ENCODE data around the gene S100PBP. TPM values are rescaled to one million over a fixed set of nuclear protein-coding genes. Genes with fewer than 3 reads are reported as not detected.
"Not testable (repeated sequence)": the region's sequence is repeated elsewhere in the genome, so short reads cannot be mapped to it uniquely, and the experiment has no call there.

Gene S100PBP
- total RNA-seq, 3 donors from 2014 or later (not counting 1 experiment from before 2014, with no cell fraction given): 84.5 to 114 (median 85.5) TPM

DNA sequence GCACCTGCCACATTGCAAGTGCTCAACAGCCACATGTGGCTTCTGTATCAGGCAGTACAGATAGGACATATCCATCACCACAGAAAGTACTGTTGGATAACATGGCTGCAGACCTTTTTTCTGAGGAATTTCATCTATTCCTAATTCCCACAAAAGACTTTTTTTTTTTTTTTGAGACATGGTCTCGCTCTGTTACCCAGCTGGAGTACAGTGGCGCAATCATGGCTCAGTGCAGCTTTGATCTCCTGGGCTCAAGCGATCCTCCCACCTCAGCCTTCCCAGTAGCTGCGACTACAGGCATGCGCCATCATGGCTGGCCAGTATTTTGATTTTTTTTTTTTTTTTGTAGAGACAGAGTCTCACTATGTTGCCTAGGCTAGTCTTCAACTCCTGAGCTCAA, 33.6 kb upstream of the S100PBP start:
- H3K4me3 ChIP-seq (ENCODE audit: low read length): no peak overlapping the region
- no peaks in the 10 kb centered on the region for H3K4me1 ChIP-seq (ENCODE audit: control insufficient read depth, insufficient read depth, low read length)
- DNase-seq: no peak
- H3K27me3 ChIP-seq (ENCODE audit: control insufficient read depth, insufficient read depth, low read length): no peaks in the 10 kb centered on the region
- H3K27ac Mint-ChIP-seq: peak overlapping the region in 1 of 2 donors; percentile 5
- peaks cover 0 to 3% of the 10 kb centered on the region in 2 donors for H3K4me1 Mint-ChIP-seq
- H3K27ac ChIP-seq (ENCODE audit: low read length): no peak overlapping the region
- WGBS (ENCODE audit: insufficient coverage): 100% methylated on average over 5 of the region's 5 CpGs
- no peak overlapping the region for H3K4me3 Mint-ChIP-seq
- peaks cover 15% of the 10 kb centered on the region for H3K36me3 Mint-ChIP-seq
- H3K9me3 ChIP-seq (ENCODE audit: control insufficient read depth, insufficient read depth, low read length): no peaks in the 10 kb centered on the region
- intact Hi-C loops (cut with micrococcal nuclease): no loop called here
- TF ChIP-seq, protein P1, sequence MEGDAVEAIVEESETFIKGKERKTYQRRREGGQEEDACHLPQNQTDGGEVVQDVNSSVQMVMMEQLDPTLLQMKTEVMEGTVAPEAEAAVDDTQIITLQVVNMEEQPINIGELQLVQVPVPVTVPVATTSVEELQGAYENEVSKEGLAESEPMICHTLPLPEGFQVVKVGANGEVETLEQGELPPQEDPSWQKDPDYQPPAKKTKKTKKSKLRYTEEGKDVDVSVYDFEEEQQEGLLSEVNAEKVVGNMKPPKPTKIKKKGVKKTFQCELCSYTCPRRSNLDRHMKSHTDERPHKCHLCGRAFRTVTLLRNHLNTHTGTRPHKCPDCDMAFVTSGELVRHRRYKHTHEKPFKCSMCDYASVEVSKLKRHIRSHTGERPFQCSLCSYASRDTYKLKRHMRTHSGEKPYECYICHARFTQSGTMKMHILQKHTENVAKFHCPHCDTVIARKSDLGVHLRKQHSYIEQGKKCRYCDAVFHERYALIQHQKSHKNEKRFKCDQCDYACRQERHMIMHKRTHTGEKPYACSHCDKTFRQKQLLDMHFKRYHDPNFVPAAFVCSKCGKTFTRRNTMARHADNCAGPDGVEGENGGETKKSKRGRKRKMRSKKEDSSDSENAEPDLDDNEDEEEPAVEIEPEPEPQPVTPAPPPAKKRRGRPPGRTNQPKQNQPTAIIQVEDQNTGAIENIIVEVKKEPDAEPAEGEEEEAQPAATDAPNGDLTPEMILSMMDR (IDR thresholded peaks at IDR 0.05): no peak
- H3K9me3 Mint-ChIP-seq: no peaks in the 10 kb centered on the region
- H3K27me3 Mint-ChIP-seq (ENCODE audit: low read depth in 2 of 2): no peaks in the 10 kb centered on the region
- ATAC-seq: no peak
- peaks cover 80% of the 10 kb centered on the region for H3K36me3 ChIP-seq (ENCODE audit: control insufficient read depth, insufficient read depth, low read length)

DNA sequence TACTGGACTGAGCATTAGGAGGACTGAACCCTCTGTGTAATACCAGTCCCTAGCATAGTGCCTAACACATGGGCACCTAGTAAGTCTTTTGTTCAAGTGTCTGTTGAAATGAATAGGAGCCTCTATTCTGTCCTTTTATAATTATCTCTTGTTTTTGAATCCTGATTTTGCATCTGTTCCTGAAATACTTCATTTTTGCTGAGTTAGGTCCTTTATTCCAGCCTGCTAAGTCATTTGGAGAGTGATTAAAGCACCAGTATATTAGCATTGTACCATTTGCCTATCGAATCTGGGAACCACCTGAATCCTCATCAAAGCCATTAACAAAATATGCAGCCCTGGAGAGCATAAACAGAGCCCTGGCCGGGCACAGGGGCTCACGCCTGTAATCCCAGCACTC, 32.6 kb upstream of the S100PBP start:
- Mint-ChIP-seq H3K36me3 (peaks cover 14% of the 10 kb centered on the region), H3K4me3 (no peak overlapping the region), H3K9me3 (no peaks in the 10 kb centered on the region), H3K27me3 (ENCODE audit: low read depth in 2 of 2) (no peaks in the 10 kb centered on the region), H3K27ac (peak overlapping the region; percentile 5 to 8), H3K4me1 (peaks cover 0 to 3% of the 10 kb centered on the region in 2 donors)
- Histone ChIP-seq H3K36me3 (ENCODE audit: control insufficient read depth, insufficient read depth, low read length) (peaks cover 76% of the 10 kb centered on the region), H3K27ac (ENCODE audit: low read length) (no peak overlapping the region), H3K27me3 (ENCODE audit: control insufficient read depth, insufficient read depth, low read length) (no peaks in the 10 kb centered on the region), H3K4me1 (ENCODE audit: control insufficient read depth, insufficient read depth, low read length) (no peaks in the 10 kb centered on the region), H3K9me3 (ENCODE audit: control insufficient read depth, insufficient read depth, low read length) (no peaks in the 10 kb centered on the region), H3K4me3 (ENCODE audit: low read length) (no peak overlapping the region)
- DNase-seq: no peak
- TF ChIP-seq, protein P1 (IDR thresholded peaks at IDR 0.05): no peak
- intact Hi-C loops (cut with micrococcal nuclease): no loop called here
- ATAC-seq: no peak
- WGBS (ENCODE audit: insufficient coverage): 100% methylated on average over 3 of the region's 3 CpGs

DNA sequence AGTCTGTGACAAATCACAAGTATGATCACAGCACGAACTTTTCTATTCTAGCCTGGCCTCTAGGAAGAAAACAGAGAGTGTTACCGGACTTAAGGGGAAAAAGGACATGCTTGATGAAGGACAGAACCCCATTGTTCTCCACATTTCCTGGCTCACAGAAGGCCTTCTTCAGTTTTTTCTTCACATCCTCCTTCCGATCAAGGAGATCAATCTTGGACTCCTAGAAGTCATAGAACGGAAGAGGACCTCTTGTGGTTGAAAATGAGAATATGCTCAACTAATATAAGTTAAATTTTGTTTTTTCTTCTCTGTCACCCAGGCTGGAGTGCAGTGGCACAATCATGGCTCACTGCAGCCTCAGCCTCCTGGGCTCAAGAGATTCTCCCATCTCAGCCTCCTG, 30.6 kb upstream of the S100PBP start:
- no peak overlapping the region for H3K4me3 Mint-ChIP-seq
- TF ChIP-seq, protein P1 (IDR thresholded peaks at IDR 0.05): peak; percentile 19
- WGBS (ENCODE audit: insufficient coverage): 100% methylated on average over 2 of the region's 4 CpGs
- peak overlapping the region; percentile 17 to 71 for H3K27ac Mint-ChIP-seq
- Histone ChIP-seq H3K27me3 (ENCODE audit: control insufficient read depth, insufficient read depth, low read length) (no peaks in the 10 kb centered on the region), H3K4me3 (ENCODE audit: low read length) (no peak overlapping the region), H3K36me3 (ENCODE audit: control insufficient read depth, insufficient read depth, low read length) (peaks cover 69% of the 10 kb centered on the region), H3K9me3 (ENCODE audit: control insufficient read depth, insufficient read depth, low read length) (no peaks in the 10 kb centered on the region), H3K27ac (ENCODE audit: low read length) (no peak overlapping the region), H3K4me1 (ENCODE audit: control insufficient read depth, insufficient read depth, low read length) (peaks cover 7% of the 10 kb centered on the region)
- no peaks in the 10 kb centered on the region for H3K9me3 Mint-ChIP-seq
- DNase-seq: peak in 1 of 2 donors; percentile 28
- H3K36me3 Mint-ChIP-seq: no peaks in the 10 kb centered on the region
- ATAC-seq: no peak
- peaks cover 6 to 8% of the 10 kb centered on the region in 2 donors for H3K4me1 Mint-ChIP-seq
- intact Hi-C loops (cut with micrococcal nuclease): no loop called here
- H3K27me3 Mint-ChIP-seq (ENCODE audit: low read depth in 2 of 2): no peaks in the 10 kb centered on the region

DNA sequence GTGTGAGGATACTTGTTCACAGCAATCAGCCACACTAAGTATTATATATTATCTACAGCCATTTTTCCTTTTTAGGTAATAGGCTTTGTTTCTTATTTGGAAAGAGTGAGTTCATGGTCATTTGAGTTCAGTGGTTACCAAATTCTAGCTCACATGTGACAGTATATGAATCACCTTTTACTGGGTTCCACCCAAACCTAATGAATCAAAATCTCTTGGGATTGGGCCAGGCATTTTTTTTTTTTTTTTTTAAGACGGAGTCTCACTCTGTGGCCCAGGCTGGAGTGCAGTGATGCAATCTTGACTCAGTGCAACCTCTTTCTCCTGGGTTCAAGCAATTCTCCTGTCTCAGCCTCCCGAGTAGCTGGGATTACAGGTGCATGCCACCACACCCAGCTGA, 28.1 kb upstream of the S100PBP start:
- Mint-ChIP-seq H3K4me1 (peaks cover 11 to 19% of the 10 kb centered on the region in 2 donors), H3K27ac (peak overlapping the region in 1 of 2 donors; percentile 36)
- H3K27me3 Mint-ChIP-seq (ENCODE audit: low read depth in 2 of 2); H3K4me1 ChIP-seq (ENCODE audit: control insufficient read depth, insufficient read depth, low read length); intact Hi-C loops (cut with micrococcal nuclease); ATAC-seq; H3K9me3 Mint-ChIP-seq; H3K4me3 ChIP-seq (ENCODE audit: low read length); H3K27ac ChIP-seq (ENCODE audit: low read length); DNase-seq; H3K27me3 ChIP-seq (ENCODE audit: control insufficient read depth, insufficient read depth, low read length); H3K4me3 Mint-ChIP-seq; H3K9me3 ChIP-seq (ENCODE audit: control insufficient read depth, insufficient read depth, low read length); H3K36me3 Mint-ChIP-seq: not testable (repeated sequence)
- peaks cover 55% of the 10 kb centered on the region for H3K36me3 ChIP-seq (ENCODE audit: control insufficient read depth, insufficient read depth, low read length)
- WGBS (ENCODE audit: insufficient coverage): 77% methylated on average over 2 of the region's 2 CpGs
